NCI-H345 (cell line): ENCODE measurements around the gene ZNF66.
"Not testable (repeated sequence)": the region's sequence is repeated elsewhere in the genome, so short reads cannot be mapped to it uniquely, and the experiment has no call there.

Source experiments
- DNase-seq: peaks from one replicate; lab custom pipeline; 2025; lab: John Stamatoyannopoulos, UW

ZNF66 gene

DNA sequence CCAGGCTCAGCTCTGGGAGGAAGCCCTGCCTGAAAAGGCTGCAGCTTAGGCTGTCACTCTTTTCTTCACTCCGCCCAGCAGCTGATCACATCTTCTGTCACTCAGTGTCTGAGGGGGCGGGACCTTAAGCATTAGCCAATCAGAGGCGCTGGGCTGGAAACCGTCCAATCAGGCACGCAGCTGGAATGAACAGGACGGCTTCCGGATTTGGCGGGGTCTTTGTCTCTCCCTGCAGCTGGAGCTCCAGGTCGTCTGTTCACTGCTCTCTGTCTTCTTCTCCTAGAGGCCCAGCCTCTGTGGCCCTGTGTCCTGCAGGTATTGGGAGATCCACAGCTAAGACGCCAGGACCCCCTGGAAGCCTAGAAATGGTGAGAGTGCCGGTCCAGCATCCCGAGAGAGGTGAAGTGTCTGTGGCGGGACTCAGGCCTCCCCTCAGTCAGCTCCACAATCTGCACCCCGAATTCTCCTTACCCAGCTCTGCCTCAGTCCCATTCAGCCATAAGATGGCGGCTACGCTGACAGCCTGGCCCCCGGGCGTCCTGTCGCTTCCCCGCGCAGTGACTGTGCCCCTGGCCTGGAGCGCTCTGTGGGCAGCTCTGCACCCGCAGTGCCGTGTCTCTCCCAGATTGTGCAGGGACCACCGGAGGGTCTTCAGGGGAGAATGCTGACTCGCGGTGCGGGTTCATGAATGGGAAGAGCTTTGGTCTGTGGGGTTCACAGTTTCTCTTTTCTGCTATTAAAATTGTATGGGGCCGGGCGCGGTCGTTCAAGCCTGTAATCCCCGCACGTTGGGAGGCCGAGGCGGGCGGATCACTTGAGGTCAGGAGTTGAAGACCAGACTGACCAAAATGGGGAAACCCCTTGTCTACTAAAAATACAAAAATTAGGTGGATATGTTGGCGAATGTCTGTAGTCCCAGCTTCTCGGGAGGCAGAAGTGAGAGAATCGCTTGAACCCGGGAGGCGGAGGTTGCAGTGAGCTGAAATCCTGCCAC, at the start of gene ZNF66:
Gene ZNF66 (plus strand): TSS at position 222 of the 994 bp plus-strand sequence. CDS start 144 bp downstream, at position 366.
- DNase-seq = peak; percentile 94

DNA sequence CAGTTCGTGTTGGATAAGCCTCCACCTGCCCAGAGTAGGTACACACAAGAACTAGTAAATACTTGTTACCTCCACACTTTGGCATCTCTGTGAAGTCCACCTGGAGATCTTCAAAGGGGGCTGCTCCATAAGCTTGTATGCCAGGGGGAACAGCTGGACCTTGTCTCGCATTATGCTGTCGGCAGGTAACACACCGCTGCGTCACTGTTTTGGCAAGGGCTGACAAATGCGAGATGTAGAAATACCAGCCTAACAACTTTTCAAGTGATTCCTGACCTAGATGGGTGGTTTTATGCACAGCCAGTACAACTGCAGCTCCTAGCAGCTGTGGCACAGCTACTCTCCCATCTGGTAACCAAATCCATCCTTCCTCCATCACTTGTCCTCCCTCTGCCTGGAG, 25.9 kb upstream of the ZNF66 start:
- not testable (repeated sequence) for DNase-seq

DNA sequence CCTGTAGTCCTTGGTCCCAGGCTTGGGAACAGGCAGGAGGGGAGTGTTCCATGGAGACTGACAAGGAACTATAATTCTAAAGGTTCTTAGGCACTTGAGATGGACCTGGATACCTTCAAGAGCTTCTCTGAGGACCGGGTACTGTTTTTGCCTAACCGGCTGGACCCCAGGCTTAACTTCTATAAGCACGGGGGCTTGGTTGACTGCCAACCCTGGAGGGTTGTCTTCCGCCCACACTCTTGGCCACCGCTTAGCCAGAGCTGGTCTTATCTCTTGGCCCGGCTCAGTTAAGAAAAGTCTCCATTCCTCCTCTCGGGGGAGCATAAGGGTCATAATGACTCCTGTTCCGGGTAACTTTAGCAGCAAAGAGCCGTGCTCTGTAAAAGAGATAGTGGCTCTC, 23.8 kb upstream of the ZNF66 start:
- DNase-seq = not testable (repeated sequence)

DNA sequence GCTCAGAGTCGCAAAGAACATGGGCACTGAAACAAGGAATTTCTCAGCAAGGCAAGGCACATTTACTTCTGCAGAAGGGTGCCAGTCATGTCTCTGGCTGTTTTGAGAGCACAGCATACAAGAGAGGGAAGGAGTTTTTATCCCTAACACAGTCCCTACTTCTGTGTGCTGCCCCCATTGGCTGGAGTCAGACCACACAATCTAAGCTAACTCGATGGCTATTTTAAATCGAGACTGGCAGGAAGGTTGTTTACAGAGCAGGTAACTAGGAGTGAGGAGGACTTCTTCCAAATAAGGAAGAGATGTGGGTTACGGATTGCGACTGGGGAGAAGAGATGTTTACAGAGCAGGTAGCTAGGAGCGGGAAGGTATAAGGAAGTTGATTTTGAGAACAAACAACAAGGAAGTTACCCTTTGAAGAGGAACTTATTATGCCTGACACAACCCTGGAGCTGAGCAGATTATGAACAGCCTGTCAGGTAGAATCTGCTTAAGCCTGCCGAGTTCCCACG, 6.8 kb upstream of the ZNF66 start:
- not testable (repeated sequence) for DNase-seq

DNA sequence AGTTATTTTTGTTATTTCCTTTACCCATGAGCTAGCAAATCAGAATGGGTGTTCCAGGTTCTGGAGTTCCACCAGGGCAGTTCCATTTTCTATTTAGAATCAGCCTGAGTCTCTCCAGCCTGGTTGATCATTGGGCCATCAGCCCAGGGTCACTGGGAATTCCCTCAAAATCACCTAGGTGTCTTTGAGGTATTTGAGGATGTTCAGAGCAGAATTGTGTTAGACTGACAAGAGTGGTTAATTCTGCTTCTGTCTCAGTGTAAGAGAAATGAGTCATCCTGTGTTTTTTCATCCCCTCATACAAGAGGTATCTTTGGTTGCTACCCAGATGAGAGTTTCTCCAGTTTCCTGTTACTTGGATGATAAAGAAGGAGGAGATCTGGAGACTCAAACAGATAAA, 11.7 kb downstream of the ZNF66 start:
- DNase-seq = no peak

DNA sequence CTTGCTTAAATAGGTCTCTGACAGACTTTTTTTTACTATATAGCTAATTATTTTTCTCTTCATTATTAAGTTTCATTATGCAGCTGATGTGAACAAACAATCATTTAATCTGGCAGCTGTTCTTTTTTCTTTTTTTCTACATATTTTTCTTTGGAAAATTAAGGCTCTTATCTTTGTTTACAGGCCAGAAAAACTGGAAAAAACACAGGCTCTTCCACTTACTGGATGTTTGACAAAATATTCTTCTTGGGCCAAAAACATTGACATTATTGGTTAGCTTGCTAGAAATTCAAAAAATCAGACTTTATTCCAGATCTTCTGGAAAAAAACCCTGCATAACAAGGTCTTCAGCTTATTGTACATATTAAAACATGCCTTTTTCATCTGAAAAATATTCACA, 15.7 kb downstream of the ZNF66 start:
- no peak for DNase-seq

DNA sequence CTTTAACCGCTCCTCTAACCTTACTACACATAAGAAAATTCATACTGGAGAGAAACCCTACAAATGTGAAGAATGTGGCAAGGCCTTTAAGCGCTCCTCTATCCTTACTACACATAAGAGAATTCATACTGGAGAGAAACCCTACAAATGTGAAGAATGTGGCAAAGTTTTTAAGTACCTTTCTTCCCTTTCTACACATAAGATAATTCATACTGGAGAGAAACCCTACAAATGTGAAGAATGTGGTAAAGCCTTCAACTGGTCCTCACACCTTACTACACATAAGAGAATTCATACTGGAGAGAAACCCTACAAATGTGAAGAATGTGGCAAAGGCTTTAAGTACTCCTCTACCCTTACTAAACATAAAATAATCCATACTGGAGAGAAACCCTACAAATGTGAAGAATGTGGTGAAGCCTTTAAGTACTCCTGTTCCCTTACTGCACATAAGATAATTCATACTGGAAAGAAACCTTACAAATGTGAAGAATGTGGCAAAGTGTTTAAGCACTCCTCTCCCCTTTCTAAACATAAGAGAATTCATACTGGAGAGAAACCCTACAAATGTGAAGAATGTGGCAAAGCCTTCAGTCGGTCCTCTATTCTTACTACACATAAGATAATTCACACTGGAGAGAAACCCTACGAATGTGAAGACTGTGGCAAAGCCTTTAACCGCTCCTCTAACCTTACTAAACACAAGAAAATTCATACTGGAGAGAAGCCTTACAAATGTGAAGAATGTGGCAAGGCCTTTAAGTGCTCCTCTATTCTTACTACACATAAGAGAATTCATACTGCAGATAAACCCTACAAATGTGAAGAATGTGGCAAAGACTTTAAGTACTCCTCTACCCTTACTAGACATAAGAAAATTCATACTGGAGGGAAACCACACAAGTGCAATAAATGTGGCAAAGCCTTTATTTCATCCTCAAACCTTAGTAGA, 30.5 kb downstream of the ZNF66 start:
- DNase-seq = not testable (repeated sequence)

DNA sequence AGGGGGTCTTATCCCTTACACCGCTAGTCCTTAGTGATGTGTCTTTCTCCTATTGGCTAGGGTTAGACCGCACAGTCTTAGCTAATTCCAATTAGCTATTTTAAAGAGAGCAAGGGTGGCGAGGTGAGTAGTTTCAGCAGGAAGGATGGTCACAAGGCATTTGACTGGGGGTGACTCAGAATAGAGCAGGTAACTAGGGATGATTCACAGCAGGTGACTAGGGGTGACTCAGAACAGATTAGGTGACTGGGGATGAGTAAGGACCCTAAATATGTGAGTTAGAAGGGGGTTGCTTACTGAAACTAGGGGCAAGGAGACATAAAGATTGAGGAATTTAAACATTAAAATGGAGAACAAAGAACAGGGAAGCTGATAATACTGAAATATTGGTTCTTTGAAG, 64.3 kb downstream of the ZNF66 start:
- no peak for DNase-seq
